ENCODE measurements around the gene PLXNB2. TPM values are rescaled to one million over a fixed set of nuclear protein-coding genes. Genes with fewer than 3 reads are reported as not detected.

PLXNB2 gene
- total and polyA plus RNA-seq, 11 donors, result 35.1 to 139 (median 53.0) TPM

DNA sequence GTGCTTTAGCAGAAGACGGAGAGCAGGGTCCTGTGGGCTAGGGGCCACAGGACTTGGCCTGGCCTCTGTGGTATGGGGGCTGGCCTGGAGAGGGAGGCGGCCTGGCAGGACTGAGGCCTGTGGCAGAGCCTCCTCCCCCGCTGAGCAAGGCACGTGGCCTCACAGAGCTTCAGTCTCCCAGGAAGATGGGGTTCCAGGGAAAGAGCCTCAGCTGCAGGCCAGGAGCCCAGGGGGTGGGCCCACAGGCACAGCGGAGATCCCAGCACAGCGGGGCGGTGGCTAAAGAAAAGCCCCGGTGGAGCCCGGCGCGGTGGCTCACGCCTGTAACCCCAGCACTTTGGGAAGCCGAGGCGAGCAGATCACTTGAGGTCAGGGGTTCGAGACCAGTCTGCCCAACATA lies 48.1 kb downstream of the PLXNB2 start:
- ATAC-seq (no peak), DNase-seq (no peak)
- H3K27ac ChIP-seq, result peak overlapping the region in 5 of 12 donors; percentile 21 to 62 (median 47)
- no peak for TF ChIP-seq POLR2A (IDR thresholded peaks at IDR 0.05)
- TF ChIP-seq, protein P1, sequence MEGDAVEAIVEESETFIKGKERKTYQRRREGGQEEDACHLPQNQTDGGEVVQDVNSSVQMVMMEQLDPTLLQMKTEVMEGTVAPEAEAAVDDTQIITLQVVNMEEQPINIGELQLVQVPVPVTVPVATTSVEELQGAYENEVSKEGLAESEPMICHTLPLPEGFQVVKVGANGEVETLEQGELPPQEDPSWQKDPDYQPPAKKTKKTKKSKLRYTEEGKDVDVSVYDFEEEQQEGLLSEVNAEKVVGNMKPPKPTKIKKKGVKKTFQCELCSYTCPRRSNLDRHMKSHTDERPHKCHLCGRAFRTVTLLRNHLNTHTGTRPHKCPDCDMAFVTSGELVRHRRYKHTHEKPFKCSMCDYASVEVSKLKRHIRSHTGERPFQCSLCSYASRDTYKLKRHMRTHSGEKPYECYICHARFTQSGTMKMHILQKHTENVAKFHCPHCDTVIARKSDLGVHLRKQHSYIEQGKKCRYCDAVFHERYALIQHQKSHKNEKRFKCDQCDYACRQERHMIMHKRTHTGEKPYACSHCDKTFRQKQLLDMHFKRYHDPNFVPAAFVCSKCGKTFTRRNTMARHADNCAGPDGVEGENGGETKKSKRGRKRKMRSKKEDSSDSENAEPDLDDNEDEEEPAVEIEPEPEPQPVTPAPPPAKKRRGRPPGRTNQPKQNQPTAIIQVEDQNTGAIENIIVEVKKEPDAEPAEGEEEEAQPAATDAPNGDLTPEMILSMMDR (IDR thresholded peaks at IDR 0.05), result no peak
- H3K9me3 ChIP-seq, result no peaks in the 10 kb centered on the region
- intact Hi-C loops (cut with DNase I), result loop anchor here in 2 of 10 donors (10.0 kb wide), 1 partner anchor 245 kb away; the partner anchor contains the start of genes LMF2 (in 2 of the 2) and NCAPH2 (in 2 of the 2)
- H3K4me1 ChIP-seq, result peaks cover 5 to 51% (median 16%) of the 10 kb centered on the region in 12 donors
- peaks cover 0 to 13% (median 0%) of the 10 kb centered on the region in 9 donors for H3K27me3 ChIP-seq
- no peak overlapping the region for H3K4me3 ChIP-seq
- peaks cover 0 to 11% (median 0%) of the 10 kb centered on the region in 9 donors for H3K36me3 ChIP-seq
- 95 to 96% (median 96%) methylated on average over 15 of the region's 15 CpGs for WGBS, 4 donors

DNA sequence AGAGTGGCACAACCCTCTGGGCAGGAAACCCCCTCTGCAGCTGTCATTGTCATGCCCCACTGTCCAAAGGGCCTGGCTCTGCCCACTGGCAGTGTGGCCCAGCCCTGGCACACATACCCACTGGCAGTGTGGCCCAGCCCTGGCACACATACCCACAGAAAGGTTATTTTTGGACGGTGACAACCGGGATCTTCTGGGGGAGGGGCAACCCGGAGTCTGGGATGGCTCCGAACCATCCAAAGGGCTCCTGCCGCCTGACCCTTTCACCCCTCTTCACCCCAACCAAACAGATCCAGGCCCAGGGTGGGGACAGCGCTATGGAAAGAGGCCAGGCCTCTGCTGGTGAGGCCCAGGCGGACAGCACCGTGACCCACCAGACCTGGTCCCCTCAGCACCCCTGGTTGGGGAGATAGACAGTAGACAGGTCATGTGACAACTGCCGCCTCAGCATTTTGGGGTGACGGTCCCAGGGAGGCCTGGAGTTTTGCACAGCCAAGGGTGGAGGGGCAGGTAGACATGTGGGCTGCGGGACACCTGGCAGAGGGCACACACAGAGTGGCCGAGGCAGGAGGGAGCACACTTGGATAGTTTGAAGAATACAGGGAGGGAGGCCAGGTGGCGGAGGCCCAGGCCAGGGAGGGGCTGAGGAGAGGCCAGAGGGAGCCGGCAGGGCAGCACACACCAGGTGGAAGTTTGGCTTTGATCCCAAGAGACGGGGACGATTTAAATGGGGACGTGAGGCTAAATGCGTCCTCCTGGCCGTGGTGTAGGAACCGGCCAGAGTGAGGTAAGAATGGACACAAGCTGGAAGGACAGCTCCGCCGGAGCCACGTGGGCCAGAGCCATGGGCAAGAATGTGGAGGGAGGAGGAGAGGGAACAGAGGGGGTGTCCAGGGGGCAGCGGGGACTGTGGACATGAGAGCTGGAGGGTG lies 48.8 kb downstream of the PLXNB2 start:
- peak in 3 of 5 donors; percentile 64 to 73 (median 66) for DNase-seq
- H3K27ac ChIP-seq, result peak overlapping the region in 9 of 12 donors; percentile 21 to 63 (median 47)

DNA sequence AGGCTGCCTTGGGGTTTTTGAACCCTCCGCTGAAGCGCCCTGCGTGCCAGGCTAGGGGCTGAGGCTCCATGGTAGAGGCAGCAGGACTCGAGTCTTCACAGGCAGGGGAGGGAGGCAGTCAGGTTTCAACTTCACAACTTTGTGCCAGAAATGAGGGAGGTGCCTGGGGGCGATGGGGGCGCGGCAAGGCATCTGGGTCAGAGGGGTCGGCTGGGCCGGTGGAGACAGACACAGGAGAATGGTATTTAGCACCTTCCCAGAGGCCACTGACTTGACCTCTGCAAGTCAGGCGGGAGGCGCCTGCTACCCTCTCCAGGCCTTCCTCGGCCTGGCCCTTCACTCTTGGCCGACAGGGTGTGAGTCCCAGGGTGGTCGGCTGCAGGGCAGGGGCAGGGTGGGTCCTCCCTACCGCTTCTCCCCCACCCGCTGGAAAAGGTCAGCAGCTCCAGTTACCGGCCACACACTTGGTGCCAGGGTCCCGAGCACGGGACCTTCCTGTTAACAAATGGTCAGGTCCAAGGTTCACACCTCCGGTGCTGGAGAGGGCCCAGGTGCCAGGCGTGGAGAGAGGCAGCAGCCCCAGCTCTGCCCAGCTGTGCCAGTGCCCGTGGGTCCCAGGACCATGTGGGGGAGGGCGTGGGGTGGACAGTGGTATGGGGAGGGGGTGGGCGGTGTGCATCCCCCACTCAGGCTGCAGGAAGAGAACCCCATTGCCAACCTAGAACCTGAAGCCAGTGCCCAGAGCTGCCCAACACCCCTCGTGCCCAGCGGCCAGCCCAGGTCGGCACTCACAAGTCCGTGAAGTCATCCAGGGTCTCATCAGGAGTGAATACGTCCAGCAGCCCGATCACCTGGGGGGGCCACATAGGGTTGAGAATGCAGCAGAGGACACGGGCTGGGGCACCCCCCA lies 49.7 kb downstream of the PLXNB2 start:
- peaks cover 0 to 11% (median 0%) of the 10 kb centered on the region in 9 donors for H3K27me3 ChIP-seq
- H3K27ac ChIP-seq, result peak overlapping the region in 2 of 12 donors; percentile 28 to 31
- H3K9me3 ChIP-seq, result no peaks in the 10 kb centered on the region
- intact Hi-C loops (cut with DNase I), result loop anchor here in 2 of 10 donors (10.0 kb wide), 1 partner anchor 247 kb away; the partner anchor contains the start of genes LMF2 (in 2 of the 2) and NCAPH2 (in 2 of the 2)
- H3K4me3 ChIP-seq, result no peak overlapping the region
- ATAC-seq (peak in 1 of 4 donors; percentile 1), DNase-seq (peak in 1 of 5 donors; percentile 43)
- 56 to 72% (median 64%) methylated on average over 9 to 31 of the region's 31 CpGs for WGBS, 4 donors
- H3K36me3 ChIP-seq, result peaks cover 0 to 11% (median 0%) of the 10 kb centered on the region in 9 donors
- H3K4me1 ChIP-seq, result peaks cover 5 to 46% (median 15%) of the 10 kb centered on the region in 12 donors
- TF ChIP-seq, protein P1 (IDR thresholded peaks at IDR 0.05), result no peak
- TF ChIP-seq POLR2A (IDR thresholded peaks at IDR 0.05), result no peak

More for the DNA sequence above, 48.8 kb downstream of the PLXNB2 start:
- intact Hi-C loops (cut with DNase I), result loop anchor here in 2 of 10 donors (10.0 kb wide), 1 partner anchor 246 kb away; the partner anchor contains the start of genes LMF2 (in 2 of the 2) and NCAPH2 (in 2 of the 2)
- ATAC-seq, result peak; percentile 73 to 86 (median 79)
- TF ChIP-seq, protein P1 (IDR thresholded peaks at IDR 0.05), result no peak
- TF ChIP-seq POLR2A (IDR thresholded peaks at IDR 0.05), result no peak
- peaks cover 0 to 11% (median 0%) of the 10 kb centered on the region in 9 donors for H3K36me3 ChIP-seq
- H3K4me3 ChIP-seq, result no peak overlapping the region
- peaks cover 0 to 13% (median 0%) of the 10 kb centered on the region in 9 donors for H3K27me3 ChIP-seq
- WGBS, 4 donors, result 63 to 73% (median 69%) methylated on average over 19 to 24 of the region's 24 CpGs
- H3K4me1 ChIP-seq, result peaks cover 5 to 51% (median 16%) of the 10 kb centered on the region in 12 donors
- H3K9me3 ChIP-seq, result no peaks in the 10 kb centered on the region

Data from heart left ventricle (tissue), 16 donors.